Stimulated activated naive CD8-positive, alpha-beta T cell treated with anti-CD3 and anti-CD28 coated beads, Interleukin-15, amount 100 ng/mL, for 72 hours (primary cell): ENCODE results near the gene PDE4D.

ENCODE experiments used
- ATAC-seq: fragments of 150-1000 bp; cut with Tn5 transposase; 2 replicates; pipeline ENCODE4 v1.10.0; 2021; ENCODE audit warnings: mild to moderate bottlenecking, moderate library complexity
- DNase-seq, 2 donors: peaks; one replicate each; pipeline ENCODE4 v3.0.0; 2021 to 2022
- H3K27ac Mint-ChIP-seq, 2 donors: one replicate each; pipeline ENCODE4 v1.8.0; 2022; ENCODE audit warnings: mild to moderate bottlenecking in 2 of 2, mixed read lengths in 2 of 2, moderate library complexity in 2 of 2
- H3K27me3 Mint-ChIP-seq: one replicate; pipeline ENCODE4 v1.8.0; 2022; ENCODE audit warnings: mixed read lengths
- H3K4me1 Mint-ChIP-seq: one replicate; pipeline ENCODE4 v1.8.0; 2022; ENCODE audit warnings: mild to moderate bottlenecking, mixed read lengths
- H3K4me3 Mint-ChIP-seq, 2 donors: one replicate each; pipeline ENCODE4 v1.8.0; 2022; ENCODE audit warnings: mild to moderate bottlenecking in 2 of 2, mixed read lengths in 2 of 2, moderate library complexity in 1 of 2
- H3K9me3 Mint-ChIP-seq, 2 donors: one replicate each; pipeline ENCODE4 v1.8.0; 2022; ENCODE audit warnings: mixed read lengths in 2 of 2

Gene PDE4D

DNA sequence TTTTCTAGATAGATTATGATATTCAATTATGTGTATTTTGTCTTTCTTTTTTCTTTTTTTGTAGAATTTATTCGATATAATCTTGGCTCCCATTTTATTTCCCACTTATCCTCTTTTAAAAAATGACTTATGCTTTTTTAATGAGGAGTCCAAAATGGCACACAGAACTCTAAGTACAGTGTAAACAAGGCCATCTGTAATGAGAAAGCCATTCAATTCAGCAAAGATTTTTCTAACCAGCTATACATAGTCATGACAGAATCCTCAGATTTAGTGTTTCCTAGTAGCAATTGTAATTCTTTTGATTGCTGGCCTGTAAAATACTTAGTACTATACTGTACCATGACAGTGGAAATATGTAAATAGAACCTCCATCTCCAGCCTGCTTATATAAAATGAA is 659.3 kb downstream of the PDE4D start:
- peaks cover 18% of the 10 kb centered on the region for H3K4me1 Mint-ChIP-seq

DNA sequence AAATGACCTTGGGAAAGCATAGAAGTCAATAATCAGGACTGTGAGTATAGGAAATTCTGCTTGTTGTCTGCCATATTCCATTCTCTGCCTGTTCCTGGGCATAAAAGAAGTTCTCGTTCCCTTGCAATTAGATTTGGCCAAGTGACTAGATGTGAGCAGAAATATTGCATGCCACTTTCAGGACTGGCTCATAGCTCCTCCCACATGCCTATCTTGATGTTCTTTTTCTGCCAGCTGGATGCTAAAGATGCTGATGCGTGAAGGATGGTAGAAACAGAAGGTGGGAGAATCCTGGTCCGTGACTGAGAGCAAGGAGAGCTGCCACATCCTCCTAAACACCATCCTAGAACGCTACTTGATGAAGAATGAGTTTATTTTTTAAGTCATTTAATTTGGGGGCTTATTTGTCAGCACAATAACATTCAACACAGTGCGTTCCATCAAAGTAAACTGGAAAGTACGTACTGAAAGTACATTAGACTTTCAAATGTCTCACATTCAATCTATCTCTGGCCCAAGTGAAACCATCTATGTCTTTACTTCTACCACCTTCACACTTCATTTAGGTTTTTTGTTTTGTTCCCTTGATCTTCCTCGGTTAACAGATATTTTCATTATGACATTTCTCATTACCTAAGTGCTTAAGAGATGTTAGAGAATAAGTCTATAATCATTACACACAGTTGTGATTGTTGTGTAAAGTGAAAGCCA is 662.1 kb downstream of the PDE4D start:
- no peak overlapping the region for H3K27ac Mint-ChIP-seq
- no peaks in the 10 kb centered on the region for H3K9me3 Mint-ChIP-seq
- no peak overlapping the region for H3K4me3 Mint-ChIP-seq
- peaks cover 32% of the 10 kb centered on the region for H3K27me3 Mint-ChIP-seq
- DNase-seq (no peak), ATAC-seq (no peak)
- no peaks in the 10 kb centered on the region for H3K4me1 Mint-ChIP-seq

More for the DNA sequence above, 659.3 kb downstream of the PDE4D start:
- H3K27me3 Mint-ChIP-seq, result peaks cover 39% of the 10 kb centered on the region
- H3K4me3 Mint-ChIP-seq, result no peak overlapping the region
- no peak for DNase-seq
- H3K27ac Mint-ChIP-seq, result no peak overlapping the region
- no peaks in the 10 kb centered on the region for H3K9me3 Mint-ChIP-seq
- ATAC-seq, result no peak

DNA sequence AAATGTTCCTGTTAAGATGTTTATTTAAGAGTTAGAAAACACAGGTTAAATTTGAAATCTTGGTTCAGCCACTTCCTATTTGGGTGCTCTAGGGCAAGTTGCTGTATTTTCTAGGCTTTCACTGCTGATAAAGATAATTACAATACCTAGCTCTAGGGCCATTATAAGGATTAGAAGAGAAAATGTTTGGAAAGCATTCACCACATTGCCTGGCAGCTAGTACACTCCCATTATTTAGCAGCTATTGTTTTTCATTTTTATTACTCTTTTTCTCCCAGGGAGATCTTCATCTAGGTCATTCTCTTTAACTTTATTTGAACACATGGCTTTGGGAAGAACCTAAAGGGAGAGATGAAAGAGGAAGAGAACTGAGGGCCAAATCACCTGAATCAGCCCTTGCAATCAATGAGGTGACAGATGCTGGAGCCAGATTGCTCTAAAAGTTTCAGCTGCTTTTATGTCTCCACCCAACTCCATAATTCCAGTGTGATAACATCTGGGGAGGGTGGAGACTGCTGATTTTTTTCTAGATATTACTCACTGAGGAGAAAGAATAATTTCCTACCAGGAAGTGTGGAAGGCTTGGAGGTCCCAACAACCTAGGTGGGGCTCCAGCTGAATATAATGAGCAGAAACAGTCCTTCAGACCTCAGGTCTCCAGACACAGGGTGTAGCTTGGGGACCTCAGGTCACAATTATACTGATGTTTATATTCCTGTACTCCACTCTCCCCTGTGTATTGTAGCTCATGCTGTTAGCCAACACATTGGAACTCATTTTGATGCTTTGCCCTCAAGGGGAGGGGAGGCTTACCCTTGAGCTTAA is 670.6 kb downstream of the PDE4D start:
- H3K27me3 Mint-ChIP-seq, result peaks cover 20% of the 10 kb centered on the region
- peaks cover 0 to 8% of the 10 kb centered on the region in 2 donors for H3K9me3 Mint-ChIP-seq
- no peak overlapping the region for H3K4me3 Mint-ChIP-seq

DNA sequence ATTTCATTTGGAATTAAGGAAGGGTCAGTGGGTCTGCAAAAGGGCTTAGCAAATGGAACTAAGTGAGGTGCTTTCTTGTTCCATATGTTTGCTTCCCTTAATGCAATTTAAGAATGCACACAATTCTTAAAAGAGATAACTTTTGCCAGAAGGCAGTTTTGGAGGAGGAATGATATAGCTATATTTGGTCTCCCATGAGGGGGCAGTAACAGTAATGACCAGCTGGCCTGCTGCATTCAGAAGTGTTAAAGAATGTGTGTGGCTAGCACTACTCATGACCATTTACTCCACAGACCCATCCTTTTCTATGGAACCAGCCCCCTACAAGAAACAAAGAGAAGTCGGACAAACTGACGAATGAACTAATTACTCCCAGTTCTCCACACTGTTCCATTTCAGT is 671.8 kb downstream of the PDE4D start:
- H3K27me3 Mint-ChIP-seq, result peaks cover 17% of the 10 kb centered on the region
- ATAC-seq (no peak), DNase-seq (no peak)
- no peak overlapping the region for H3K4me3 Mint-ChIP-seq
- no peak overlapping the region for H3K27ac Mint-ChIP-seq
- H3K4me1 Mint-ChIP-seq, result no peaks in the 10 kb centered on the region
- peaks cover 0 to 8% of the 10 kb centered on the region in 2 donors for H3K9me3 Mint-ChIP-seq

More for the DNA sequence above, 670.6 kb downstream of the PDE4D start:
- H3K27ac Mint-ChIP-seq, result no peak overlapping the region
- H3K4me1 Mint-ChIP-seq, result no peaks in the 10 kb centered on the region
- DNase-seq (no peak), ATAC-seq (no peak)

DNA sequence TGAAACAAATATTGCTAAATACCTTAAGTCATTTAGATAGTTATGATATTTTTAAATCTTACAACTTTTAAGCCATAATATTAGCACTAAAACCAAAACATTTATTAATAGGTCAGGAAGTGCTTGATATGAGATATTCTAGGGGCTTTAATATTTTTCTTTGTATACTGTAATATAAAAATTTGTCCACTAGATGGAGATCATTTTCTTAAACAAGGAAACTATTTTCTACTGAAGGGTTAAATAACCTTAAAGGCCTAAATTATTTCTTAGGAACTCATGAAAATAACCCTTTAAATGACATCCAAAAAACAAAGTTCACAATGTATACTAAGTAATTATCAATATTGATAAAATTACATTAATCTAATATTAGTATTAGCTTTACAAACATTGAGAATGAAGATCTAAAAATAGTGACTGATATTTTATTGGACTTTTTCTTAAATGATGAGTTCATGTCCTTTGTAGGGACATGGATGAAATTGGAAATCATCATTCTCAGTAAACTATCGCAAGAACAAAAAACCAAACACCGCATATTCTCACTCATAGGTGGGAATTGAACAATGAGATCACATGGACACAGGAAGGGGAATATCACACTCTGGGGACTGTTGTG is 675.0 kb downstream of the PDE4D start:
- H3K4me1 Mint-ChIP-seq, result no peaks in the 10 kb centered on the region
- H3K27ac Mint-ChIP-seq, result no peak overlapping the region
- no peak for DNase-seq
- H3K27me3 Mint-ChIP-seq, result peaks cover 36% of the 10 kb centered on the region
- H3K9me3 Mint-ChIP-seq, result no peaks in the 10 kb centered on the region
- no peak for ATAC-seq
- H3K4me3 Mint-ChIP-seq, result no peak overlapping the region

DNA sequence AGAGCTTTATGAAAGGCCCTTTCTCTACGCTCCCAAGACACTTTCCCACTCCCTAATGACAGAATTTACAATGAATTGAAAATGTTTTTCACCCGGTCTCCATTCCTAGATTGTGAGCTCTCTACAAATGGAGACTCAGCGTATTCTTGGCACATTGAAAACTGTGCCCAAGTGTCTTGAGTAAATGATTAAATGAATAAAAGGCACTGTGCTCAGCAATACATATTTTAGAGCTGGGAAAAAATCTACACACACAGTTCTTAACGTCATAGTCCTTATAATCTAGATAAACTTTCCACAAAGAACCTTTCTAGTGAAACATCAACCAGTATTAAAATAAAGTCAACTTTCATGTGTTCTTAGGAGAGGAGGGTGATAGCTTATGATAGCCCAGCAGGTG is 676.7 kb downstream of the PDE4D start:
- H3K9me3 Mint-ChIP-seq, result no peaks in the 10 kb centered on the region
- DNase-seq, result no peak
- H3K4me1 Mint-ChIP-seq, result no peaks in the 10 kb centered on the region
- no peak overlapping the region for H3K27ac Mint-ChIP-seq
- ATAC-seq, result no peak
- peaks cover 46% of the 10 kb centered on the region for H3K27me3 Mint-ChIP-seq
- H3K4me3 Mint-ChIP-seq, result no peak overlapping the region

DNA sequence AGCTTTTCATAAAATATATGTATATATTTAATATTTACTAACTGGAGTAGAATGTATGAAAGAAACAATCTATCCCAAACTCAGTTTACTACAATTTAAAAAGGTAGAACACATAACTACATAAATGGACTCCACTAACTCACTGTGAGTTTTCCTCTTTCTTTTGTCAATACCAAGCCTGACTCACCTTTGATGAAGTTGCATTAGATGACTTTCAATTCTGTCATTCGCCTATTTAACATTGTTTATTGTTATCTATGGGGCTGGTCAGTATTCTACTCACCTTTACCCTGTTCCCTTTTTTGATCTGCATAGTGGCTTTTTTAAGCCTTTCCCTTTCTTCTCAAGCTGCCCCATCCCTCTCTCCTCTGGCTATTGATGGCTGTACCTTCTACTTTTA is 680.9 kb downstream of the PDE4D start:
- H3K9me3 Mint-ChIP-seq, result no peaks in the 10 kb centered on the region

DNA sequence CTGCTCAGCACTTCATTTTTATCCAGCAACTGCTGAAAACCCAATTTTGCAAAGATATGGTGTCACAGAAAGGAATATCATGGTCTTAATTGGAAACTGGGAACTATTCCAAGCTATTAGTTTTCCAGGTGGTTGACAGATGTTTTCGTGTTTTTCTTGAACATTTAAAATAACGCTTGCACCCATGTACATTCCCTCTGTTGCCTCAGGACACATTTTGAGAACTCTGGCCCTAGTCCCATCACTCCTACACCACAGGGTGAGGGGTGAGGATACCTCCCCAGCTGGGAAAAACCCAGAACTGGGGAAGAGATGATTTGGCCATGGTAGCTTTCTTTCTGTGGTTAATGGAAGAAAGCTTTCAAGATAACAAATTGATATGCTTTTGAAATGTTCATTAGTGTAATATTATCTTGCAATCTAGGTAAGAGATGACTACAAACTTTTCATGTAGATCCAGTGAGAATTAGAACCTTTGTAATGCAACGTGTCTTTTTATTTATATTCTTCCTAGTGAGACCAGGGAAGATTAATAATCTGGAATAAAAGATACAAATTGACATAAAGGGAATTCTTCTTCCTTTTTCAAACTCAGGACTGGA is 683.7 kb downstream of the PDE4D start:
- Mint-ChIP-seq H3K9me3 (no peaks in the 10 kb centered on the region), H3K27ac (no peak overlapping the region), H3K4me3 (no peak overlapping the region), H3K4me1 (no peaks in the 10 kb centered on the region), H3K27me3 (peaks cover 20% of the 10 kb centered on the region)
- ATAC-seq (no peak), DNase-seq (no peak)

More for the DNA sequence above, 680.9 kb downstream of the PDE4D start:
- peaks cover 37% of the 10 kb centered on the region for H3K27me3 Mint-ChIP-seq
- ATAC-seq, result no peak
- no peaks in the 10 kb centered on the region for H3K4me1 Mint-ChIP-seq
- DNase-seq, result no peak
- H3K4me3 Mint-ChIP-seq, result no peak overlapping the region
- H3K27ac Mint-ChIP-seq, result no peak overlapping the region

DNA sequence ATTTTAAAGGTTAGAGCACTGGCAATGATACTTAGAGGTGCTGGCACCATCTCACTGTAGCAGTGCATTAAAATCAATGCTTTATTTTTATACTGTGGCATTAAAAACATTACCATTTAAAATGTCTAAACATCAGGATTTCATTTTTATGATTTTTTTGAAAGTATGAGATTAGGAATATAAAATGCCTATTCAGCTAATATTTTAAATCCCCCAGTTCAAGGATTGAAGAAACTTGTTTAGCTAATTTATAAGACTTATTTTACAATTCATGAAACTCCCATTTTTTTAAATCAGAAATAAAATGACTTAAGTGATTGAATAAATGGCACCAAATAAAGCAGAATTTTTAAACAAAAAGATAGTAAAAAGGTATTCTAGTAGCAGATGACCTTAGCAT is 685.1 kb downstream of the PDE4D start:
- Mint-ChIP-seq H3K4me3 (no peak overlapping the region), H3K4me1 (no peaks in the 10 kb centered on the region), H3K27ac (no peak overlapping the region), H3K9me3 (no peaks in the 10 kb centered on the region), H3K27me3 (peaks cover 9% of the 10 kb centered on the region)
- no peak for DNase-seq
- no peak for ATAC-seq

DNA sequence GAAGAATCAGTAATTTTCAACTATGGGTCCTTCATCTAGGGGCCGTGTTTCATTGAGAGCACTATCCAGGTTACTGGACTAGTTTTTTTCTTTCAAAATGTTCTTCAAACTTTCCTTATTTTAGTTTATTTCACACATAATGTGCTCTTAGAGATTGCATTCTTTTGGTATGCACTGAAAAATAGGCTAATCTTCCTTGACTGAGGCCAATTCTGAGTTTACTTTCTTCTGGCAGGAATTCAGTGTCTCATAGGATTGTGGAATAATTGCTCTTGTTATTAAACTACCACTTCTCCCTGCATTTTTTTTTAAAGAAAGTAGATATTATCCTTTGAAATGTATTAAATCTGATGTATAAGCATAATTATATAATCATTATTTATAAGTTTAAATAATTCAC is 686.1 kb downstream of the PDE4D start:
- Mint-ChIP-seq H3K27me3 (peaks cover 6% of the 10 kb centered on the region), H3K4me3 (no peak overlapping the region), H3K4me1 (no peaks in the 10 kb centered on the region), H3K27ac (no peak overlapping the region), H3K9me3 (no peaks in the 10 kb centered on the region)
- ATAC-seq (no peak), DNase-seq (no peak)

DNA sequence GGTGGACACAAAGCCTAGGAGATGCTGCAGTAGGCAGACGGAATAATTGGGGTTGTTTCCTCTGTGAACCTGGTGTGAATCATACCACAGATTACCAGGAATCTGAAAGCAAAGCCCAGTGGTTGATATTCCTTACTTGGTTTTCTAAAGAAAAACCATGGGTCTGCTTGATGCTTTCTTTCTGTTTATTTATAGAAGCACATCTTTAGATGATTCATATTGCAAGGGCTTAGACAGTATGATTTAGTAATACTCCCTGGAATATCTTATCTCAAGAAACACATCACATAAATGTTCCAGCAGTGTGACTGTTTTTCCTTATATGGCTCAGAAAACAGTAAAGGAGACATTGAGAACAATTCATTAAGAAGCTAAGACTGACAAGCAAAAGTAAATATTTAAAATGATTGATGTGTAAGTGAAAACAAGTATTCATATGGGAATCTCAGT is 687.4 kb downstream of the PDE4D start:
- Mint-ChIP-seq H3K9me3 (no peaks in the 10 kb centered on the region), H3K27ac (no peak overlapping the region), H3K4me1 (no peaks in the 10 kb centered on the region), H3K27me3 (peaks cover 7% of the 10 kb centered on the region), H3K4me3 (no peak overlapping the region)
- DNase-seq (no peak), ATAC-seq (no peak)

DNA sequence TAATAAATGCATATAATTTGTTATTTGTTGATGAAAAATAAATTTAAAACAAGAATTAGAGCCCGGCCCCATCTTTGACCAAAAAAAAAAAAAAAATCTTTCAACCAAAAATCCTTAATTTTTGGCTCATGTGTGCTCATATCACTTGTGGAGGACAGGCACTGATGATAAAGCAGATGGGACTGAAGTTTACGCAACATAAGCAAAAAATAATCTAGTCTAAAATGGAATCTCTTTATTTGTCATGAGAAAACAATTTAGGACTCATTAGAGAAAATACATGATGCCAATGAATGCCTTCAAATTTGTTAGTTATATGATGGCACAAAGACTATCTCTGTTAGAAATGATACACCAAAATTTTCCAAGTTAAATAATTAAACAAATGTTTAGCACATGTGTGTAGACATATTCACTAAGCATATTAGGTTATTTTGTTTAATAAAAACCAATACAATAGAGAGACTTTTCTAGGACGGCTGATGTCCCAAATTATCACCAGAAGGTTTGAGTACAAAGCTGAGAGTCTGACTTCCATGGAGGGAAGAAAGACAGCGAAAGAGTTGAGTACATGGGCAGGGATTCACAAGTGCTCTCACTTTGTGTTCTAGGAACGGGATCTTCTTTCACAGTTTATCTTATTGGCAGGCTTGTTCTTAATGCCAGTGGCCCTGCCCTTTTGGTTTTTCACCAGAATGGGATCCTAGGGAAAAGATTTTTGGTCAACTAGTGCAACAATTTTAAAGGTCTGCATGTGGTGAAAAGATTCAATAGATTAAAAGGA is 689.2 kb downstream of the PDE4D start:
- no peak for ATAC-seq
- Mint-ChIP-seq H3K27me3 (peaks cover 7% of the 10 kb centered on the region), H3K27ac (no peak overlapping the region), H3K9me3 (no peaks in the 10 kb centered on the region), H3K4me1 (no peaks in the 10 kb centered on the region), H3K4me3 (no peak overlapping the region)
- no peak for DNase-seq

DNA sequence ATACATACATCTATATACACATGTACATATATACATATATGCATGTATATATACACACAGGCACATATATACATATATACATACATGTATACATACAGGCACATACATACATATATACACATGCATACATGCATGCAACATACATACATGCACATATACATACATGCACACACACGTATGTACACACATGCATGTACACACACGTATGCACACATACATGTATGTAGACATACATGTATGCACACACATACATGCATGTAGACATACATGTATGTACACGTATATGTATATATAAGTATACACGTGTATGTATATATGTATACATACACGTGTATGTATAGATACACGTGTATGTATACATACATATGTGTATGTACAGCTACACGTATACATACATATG is 693.7 kb downstream of the PDE4D start:
- Mint-ChIP-seq H3K27me3 (peaks cover 7% of the 10 kb centered on the region), H3K4me3 (no peak overlapping the region), H3K4me1 (no peaks in the 10 kb centered on the region), H3K9me3 (no peaks in the 10 kb centered on the region), H3K27ac (no peak overlapping the region)
- no peak for DNase-seq
- no peak for ATAC-seq

DNA sequence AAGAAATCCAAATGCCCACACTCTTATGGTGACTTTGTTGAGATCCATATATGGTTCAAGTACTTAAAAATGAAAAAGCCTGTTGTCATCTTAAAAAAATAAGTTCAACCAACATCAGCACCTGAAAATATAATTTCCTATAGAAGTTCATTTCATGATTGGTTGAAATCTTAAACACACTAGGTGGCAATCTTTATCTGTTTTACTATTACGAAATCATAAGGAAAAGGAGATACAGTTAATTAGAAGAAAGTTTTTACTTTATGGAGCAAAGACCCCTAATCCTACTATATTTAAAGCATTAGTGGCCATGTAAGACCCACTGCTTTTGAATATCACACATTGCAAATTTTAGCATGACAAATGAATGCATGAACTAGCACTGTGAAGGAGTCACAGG is 694.7 kb downstream of the PDE4D start:
- peaks cover 7% of the 10 kb centered on the region for H3K27me3 Mint-ChIP-seq
- no peak overlapping the region for H3K27ac Mint-ChIP-seq
- no peaks in the 10 kb centered on the region for H3K4me1 Mint-ChIP-seq
- no peak overlapping the region for H3K4me3 Mint-ChIP-seq
- no peaks in the 10 kb centered on the region for H3K9me3 Mint-ChIP-seq
- ATAC-seq, result no peak
- no peak for DNase-seq

DNA sequence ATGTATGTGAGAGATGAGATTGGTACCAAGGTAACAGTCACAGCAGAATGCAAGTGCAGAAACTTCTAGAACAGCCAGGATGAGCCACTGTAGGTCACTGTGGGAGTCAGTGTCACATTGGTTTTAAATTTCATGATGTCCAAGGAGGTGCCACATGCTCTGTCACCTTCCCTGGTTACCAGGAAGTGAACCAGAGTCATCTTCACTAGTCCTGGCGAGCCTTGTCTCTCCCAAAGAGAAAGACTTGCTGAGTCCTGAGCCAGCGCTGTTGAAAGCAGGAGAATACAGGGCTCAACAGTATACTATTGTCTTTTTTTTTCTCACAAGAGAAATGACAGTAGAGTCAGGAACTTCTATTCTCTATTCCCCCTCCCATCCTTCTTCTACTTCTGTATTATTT is 695.2 kb downstream of the PDE4D start:
- no peaks in the 10 kb centered on the region for H3K4me1 Mint-ChIP-seq
- no peak overlapping the region for H3K27ac Mint-ChIP-seq
- no peak overlapping the region for H3K4me3 Mint-ChIP-seq
- H3K9me3 Mint-ChIP-seq, result no peaks in the 10 kb centered on the region
- ATAC-seq, result no peak
- DNase-seq, result no peak
- H3K27me3 Mint-ChIP-seq, result peaks cover 7% of the 10 kb centered on the region
